HG03135 (cell line): Measurements from ENCODE around the gene TVP23A.
"Not testable (repeated sequence)": the region's sequence is repeated elsewhere in the genome, so short reads cannot be mapped to it uniquely, and the experiment has no call there.

ENCODE experiments used
- ATAC-seq: cut with Tn5 transposase; IDR thresholded peaks from one replicate; pipeline ENCODE4 v1.9.1; 2021; ENCODE audit warnings: mild to moderate bottlenecking, moderate library complexity; ENCODE audit not compliant: unreplicated experiment

The TVP23A gene

DNA sequence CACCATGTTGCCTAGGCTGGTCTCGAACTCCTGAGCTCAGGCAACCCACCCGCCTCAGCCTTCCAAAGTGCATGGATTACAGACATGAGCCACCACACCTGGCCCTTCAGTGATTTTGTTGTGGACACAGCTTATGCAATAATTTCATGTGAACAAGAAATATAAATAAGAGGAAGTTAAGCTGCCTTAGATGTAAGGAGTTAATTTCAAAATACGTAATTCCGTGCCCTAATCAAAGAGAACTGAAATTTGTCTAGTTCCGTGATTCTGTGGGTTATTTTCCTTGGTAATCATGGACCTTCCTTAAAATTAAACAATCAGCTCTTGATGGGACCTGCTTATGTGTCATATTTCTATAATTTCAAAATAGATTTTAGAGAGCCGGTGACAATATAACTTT is 11.9 kb downstream of the TVP23A start:
- no peak for ATAC-seq

DNA sequence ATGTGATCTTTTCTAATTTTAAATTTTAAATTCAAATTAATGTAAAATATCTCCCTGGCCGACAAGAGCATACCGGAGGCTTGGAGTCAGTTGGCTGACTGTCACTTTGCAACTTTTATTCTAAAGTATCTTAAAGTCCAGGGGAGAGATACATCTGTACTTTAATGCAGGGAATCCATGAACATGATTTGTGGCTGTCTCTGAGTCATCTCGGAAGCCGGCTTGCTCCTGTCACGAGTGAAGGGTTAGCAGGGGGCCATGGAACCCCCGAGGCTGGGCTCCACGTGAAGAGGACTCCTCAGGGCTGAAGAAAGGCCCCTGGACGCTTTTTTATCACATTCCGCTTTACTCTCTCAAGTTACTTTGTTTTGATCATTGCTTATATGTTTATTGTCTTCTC is 13.3 kb downstream of the TVP23A start:
- no peak for ATAC-seq

DNA sequence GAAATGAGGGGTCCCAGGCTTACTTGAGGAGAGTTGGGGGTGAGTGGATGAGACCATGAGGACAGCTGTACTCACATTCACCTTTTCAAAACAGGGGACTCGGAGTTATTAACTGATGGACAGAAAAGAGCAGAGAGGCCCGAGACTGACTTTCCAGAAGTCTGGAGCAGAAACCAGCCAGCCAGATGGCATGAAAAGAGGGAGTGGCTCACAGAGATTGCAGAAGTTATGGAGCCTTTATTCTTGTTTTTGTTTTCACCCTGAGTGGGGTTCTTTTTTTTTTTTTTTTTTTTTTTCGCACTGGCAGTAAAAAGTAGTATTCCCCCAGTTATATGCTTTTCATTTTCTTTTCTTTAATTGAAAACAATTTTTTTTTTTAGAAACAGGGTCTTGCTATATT is 18.9 kb downstream of the TVP23A start:
- ATAC-seq = no peak

DNA sequence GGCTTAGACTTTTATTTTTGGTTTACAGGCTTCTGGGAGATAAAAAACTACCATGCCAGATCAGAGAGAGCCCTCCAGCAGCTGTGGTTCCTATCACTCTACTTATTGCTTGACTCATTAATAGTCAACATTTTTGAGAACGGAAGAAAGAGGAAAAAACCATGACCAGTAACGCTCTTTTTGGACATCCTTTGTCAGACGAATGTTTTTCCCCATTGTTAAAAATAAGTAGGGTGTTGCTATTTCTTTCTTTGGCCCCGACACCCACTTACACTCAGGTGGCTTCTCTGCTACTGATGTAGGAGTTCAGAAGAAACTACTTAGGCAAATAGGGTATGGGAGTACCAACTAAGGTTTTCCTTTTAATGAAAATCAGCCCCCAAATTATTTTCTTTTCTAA is 27.5 kb downstream of the TVP23A start:
- ATAC-seq = no peak

DNA sequence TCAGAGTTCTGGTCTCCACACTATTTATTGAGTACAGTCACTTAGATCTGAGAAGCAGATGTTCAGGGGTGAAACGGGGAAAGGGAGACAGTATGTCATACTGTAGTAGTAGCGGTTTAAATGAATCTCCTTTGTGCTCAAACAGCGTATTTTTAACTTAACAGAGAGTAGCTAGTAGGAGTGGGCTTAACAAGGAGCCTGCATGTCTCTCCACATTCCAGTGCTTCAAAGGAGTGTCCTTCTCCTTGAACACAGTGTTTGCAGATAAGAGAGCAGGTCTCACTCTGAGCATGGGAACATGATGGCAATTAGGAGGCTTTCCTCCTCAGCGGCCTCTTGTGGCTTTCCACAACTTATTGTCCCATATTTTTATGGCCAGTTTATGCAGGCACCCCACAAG is 30.0 kb downstream of the TVP23A start:
- not testable (repeated sequence) for ATAC-seq

DNA sequence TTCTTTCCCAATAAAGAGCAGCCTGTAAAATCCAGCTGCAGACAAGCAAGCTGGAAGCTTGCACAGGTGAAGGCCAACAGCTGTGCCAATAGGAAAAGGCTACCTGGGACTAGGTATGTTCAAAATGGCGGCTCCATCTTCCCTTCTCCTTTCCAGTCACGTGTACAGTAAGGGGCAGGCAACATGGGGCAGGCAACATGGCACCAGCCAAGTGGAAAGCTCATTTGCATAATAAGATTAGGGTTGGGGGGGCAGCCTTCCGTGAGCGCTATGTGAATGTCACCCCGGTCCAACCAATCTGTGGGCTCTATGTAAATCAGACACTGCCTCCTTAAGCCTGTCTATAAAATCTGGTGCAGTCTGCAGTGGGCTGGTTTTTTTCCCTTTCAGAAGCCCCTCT is 31.3 kb downstream of the TVP23A start:
- ATAC-seq = no peak

DNA sequence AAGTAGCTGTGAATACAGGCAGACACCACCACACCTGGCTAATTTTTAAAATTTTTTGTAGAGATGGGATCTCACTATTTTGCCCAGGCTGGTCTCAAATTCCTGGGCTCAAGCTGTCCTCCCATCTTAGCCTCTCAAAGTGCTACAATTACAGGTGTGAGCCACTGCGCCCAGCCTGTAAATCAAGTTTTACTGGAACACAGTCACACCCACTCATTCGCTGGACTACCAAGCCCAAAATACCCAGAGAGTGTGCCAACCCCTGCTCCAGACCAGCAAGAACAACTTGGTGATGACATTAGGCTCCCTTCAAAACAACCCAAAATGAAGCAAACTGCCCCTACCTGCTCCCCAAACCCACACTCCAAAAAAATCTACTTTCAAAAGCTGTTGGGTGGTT is 36.0 kb downstream of the TVP23A start:
- no peak for ATAC-seq

DNA sequence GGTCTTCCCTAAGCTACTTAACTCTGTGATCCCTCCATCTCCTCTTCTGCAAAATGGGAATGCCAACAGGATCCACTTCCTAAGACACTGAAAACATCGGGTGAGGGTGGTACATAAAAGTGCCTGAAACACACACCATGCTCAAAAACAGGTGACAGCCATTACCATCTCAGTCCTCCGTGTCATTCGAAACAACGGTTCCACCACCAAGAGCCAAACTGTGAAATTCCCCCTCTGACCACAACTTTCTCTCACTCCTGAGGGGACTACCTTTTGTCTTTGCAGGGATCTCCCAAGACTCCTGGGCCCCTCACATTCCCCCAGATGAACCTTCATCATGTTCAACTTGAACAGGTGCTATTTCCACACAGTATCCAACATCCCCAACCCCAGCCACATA is 38.0 kb downstream of the TVP23A start:
- ATAC-seq = no peak

DNA sequence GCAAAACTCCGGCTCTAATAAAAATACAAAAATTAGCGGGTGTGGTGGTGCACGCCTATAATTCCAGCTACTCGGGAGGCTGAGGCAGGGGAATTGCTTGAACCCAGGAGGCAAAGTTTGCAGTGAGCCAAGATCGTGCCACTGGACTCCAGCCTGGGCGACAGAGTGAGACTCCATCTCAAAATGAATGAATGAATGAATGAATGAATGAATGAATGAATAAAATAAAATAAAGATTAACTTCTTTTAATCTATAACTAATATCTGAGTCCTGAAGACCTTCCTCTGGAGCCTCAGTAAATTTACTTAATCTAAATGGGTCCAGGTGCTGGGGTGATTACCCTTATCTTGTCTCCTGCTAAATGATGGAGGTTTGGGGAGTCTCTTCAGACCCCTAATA is 38.7 kb downstream of the TVP23A start:
- ATAC-seq = not testable (repeated sequence)

DNA sequence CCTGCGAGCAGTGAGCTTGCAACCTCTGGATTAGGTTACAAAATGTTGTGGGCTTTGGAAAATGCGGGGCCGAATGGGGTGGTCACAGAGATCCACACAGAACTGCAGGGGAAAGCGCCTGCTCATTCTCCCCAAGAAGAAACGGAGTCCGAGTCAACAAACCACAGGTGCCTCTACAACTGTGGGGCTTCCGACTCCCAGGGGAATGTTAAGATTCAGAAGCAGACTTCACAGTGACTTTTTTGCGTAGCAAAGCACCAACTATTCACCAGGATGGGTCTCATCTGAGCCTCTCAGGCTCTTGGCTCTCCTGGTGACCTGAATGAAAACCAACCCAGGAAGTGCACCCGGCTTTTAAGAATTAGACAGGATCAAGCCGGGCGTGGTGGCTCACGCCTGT is 41.2 kb downstream of the TVP23A start:
- no peak for ATAC-seq

DNA sequence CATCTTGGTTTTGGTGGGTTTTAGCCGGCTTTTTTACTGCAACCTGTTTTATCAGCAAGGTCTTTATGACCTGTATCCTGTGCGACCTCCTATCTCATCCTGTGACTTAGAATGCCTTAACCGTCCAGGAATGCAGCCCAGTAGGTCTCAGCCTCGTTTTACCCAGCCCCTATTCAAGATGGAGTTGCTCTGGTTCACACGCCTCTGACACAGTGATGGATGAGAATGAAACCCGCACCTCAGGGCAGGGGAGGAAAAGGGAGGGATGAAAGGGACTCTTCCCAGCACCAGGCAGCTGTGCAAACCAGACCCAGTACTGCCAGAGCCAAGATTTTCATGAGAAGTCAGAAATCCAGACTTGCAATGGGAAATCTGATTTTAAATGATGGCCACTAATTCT is 41.7 kb downstream of the TVP23A start:
- ATAC-seq = not testable (repeated sequence)

DNA sequence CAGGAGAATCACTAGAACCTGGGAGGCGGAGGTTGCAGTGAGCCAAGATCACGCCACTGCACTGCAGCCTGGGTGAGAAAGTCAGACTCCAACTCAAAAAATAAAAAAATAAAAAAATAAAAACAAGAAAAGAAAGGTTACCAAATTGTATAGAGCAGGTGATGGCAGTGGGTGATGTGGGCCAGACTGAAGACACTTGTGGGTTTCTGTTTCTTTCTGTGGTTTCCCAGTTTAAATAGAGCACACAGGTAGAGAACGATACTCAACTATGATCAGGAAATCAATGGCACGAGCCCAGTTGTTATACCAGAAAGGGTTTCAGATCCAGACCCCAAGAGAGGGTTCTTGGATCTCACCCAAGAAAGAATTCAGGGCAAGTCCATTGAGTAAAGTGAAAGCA is 42.3 kb downstream of the TVP23A start:
- ATAC-seq = peak; percentile 84

DNA sequence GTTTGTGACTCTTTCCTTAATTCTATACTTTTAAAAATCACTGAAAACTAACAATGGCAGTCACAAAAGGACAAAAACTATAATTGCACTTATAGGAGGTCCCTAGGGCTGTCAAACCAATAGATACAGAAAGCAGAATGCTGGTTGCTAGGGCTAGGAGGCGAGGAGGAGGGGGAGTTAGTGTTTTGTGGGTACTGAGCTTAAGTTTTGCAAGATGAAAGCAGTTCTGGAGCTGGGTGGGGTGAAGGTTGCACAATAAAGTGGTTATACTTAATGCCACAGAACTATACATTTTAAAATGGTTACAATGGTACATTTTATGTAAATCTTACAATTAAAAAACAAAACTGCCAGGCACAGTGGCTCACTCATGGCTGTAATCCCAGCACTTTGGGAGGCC is 47.7 kb downstream of the TVP23A start:
- no peak for ATAC-seq

DNA sequence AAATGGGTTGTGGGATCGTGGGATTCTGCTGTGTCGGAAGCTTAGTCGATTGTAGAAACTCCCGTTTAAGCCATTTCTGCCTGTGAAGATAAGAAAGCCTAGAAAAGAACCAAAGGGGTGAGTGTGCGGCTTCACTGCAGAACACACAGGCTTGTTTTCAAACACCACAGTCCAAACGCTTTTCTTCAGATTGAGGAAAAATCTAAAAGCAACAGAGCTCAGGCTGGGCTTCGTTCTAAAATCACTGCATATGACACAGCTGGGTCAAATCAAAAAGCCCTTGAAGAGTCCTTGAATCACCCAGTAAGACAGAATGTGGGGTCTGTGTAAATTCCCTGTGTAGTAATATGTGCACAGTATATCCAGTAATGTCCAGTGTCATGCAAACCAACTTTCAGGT is 49.2 kb downstream of the TVP23A start:
- ATAC-seq = no peak

DNA sequence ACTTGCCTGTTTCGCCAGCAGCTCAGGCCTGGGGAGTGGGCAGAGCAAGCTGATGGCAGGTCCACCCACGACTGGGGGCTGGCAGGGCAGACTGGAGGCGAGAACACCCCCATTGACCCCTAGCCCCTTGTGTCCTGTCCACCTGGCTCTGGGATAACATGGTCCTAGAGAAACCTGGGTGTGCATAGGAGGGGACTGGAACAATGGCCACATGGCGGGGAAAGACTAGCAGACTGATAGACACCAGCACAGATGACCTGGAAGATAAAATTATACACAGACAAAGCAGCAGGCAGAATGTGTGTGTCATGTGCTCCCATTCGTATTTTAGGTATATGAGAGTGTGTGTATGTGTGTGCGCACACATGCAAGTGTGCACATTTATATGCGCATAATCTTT is 51.5 kb downstream of the TVP23A start:
- ATAC-seq = no peak

DNA sequence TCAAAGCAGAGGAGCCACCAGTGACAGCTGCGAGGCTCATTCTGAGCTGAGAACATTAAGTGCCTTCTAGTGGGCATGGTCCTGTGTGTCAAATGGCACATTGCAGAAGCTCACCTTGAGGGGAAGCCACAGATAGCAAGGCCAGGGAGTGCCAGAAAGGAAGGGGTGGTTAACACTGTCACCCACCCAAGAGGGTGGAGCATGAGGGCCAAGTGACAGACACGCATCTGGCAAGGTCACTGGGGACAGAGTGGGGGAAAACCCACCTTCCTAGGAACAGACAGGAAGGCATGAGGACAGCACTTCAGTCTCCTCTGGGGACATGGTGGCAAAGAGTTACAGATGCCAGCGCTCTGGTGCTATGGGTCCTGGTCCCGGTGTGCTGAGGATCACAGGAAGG is 52.8 kb downstream of the TVP23A start:
- ATAC-seq = peak; percentile 48

DNA sequence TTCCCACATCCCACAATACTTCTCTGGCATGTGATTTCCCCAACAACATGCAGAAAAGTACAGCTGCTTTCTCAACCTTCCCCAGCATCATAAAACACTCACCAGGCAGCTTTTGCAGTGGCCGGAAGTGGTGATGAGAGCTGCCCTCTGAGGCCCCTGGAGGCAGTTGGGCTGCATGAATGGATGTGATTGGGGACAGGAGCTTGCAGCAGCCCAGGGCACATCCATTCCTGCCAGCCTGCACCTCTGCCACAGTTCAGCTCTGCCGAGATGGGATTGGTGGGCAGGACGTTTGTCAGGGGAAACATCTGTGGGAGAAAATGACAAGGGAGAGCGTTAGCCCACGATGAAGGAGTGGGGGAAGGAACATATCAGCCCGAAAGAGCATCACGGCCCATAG is 55.1 kb downstream of the TVP23A start:
- no peak for ATAC-seq

DNA sequence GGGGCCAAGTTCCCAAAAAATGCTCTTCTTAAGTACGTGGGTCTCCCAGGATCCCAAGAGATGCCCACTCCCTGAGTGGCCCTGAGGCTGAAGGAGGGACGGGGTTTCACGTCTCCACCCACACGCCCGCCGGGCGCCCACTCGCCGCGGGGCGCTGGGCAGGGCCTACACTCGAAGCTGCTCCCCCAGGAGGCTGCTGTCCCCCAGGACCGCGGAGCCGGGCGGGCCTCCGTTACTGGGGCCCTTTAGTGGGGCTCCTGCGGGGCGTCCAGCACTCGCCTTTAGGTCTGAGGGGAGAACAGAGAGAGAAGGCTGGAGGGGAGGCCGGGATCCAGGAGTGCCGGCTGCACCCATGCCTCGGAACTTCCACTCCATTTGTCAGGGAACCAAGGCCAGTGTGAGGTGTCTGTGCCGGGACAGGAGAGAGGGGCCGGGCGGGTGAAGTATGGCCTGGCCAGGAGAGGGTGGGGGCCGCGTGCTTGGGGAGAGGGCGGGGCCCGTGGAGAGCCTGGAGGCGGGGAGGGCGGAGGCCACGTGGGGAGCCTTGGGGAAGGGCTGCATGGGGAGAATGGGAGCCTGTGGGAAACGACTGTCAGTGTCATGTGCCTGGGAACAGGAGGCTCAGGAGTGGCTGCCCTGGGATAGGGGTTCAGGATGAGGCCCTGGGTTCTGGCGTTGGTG is 56.1 kb downstream of the TVP23A start:
- no peak for ATAC-seq

DNA sequence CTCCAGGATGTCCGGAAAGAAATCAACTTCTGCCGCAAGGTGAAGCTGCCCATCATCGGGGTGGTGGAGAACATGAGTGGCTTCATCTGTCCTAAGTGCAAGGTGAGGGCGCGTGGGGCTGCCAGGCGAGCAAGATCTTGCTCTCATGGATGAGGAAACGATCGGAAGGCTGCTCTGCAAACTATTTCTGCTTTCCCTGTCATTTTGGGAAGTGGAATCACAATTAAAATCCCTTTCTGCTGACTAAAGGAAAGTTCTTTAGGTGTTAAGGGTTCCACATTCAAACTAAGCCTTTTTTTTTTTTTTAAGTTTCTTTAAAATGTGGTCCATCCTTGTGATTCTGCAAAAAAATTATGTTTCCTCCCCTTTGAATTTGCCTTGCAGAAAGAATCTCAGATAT is 57.2 kb downstream of the TVP23A start:
- ATAC-seq = no peak

DNA sequence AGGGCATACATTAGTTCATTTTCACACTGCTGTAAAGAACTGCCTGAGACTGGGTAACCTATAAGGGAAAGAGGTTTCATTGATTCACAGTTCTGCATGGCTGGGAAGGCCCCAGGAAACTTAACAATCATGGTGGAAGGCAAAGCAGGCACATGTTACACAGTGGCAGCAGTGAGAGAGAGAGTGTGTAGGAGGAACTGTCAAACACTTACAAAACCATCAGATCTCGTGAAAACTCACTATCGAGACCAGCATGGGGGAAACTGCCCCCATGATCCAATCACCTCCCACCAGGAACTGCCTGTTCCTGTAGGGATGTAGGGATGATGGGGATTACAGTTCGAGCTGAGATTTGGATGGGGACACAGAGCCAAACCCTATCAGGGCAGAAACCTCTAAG is 57.7 kb downstream of the TVP23A start:
- ATAC-seq = no peak

DNA sequence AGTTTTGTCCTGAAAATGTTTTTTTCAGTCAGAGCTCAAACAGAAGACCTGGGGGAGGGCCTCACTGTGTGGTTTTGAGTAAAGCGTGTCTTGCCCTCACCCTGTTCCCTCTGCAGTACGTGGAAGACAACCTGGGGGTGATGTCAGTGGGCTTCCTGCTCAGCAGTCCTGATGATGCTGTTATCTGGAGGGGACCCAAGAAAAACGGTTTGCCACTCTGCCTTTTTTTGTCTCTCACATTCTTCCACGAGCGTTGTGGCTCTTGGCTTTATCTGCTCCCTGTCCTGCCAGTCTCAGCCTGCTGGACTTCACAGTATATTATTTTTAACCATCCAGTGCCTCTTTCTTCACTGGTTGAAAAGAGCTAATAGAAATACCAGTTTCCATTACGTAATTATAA is 62.0 kb downstream of the TVP23A start:
- ATAC-seq = no peak

DNA sequence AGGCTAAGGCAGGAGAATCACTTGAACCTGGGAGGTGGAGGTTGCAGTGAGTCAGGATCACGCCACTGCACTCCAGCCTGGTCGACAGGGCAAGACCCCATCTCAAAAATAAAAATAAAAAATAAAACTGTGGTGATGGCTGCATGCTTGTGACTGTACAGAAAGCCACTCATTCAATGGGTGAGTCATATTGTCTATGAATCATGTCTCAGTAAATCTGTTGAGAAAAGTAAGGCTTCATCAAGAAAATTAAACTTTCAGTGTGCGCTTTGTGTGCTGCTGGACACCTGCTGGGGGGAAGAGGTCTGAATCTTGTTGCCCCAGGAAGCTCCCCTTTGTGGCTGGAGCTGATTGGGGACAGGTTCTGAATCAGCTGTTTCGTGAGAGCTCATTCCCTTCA is 63.7 kb downstream of the TVP23A start:
- no peak for ATAC-seq

DNA sequence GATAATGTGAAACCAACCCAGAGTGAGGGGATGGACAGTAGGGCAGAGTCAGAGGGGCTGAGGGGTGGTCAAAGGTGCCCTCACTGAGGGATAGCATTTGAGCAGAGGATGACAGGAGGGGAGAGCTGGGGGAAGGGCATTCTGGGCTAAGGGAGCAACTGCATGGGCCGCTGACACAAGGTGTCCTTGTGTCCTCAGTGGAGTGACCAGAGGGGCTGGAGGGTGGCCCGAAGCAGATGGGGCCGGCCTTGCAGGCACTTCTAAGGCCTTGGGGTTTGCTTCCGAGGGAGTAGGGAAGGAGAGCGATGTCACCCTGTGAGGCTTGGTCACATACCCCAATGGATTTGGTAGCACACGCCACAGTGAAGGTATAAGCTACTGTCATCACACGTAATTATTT is 64.9 kb downstream of the TVP23A start:
- ATAC-seq = no peak
